Fibroblast of lung (primary cell): ENCODE measurements around the gene CCDC102A.

Source experiments
- CTCF ChIP-seq, 2 donors: IDR thresholded peaks in 1 of 2; conservative IDR thresholded peaks in 1 of 2; 1 replicate in 1 of 2; 2 replicates in 1 of 2; pipeline ENCODE4 v1.5.1; 2011 to 2012; ENCODE audit warnings: low read length in 2 of 2, control low read depth in 1 of 2, inconsistent platforms in 1 of 2, low read depth in 1 of 2, mild to moderate bottlenecking in 1 of 2
- EZH2 ChIP-seq: IDR thresholded peaks from 2 replicates; pipeline ENCODE4 v1.5.1; 2012; ENCODE audit warnings: low read length, control low read depth, mild to moderate bottlenecking; ENCODE audit errors: missing control alignments

GRCh38 chr16:57462209-57462977 lies 74.0 kb downstream of the CCDC102A start, which contains the start of gene POLR2C:
- TF ChIP-seq CTCF (conservative IDR thresholded peaks at IDR 0.05 in 1 of 2, IDR thresholded peaks at IDR 0.05 in 1 of 2; ENCODE audit: low read depth in 1 of 2, low read length in 2 of 2) (peak; percentile 70 to 93), EZH2 (no peak)
